NCI-H2107 (cell line): Measurements from ENCODE around the gene S100A4.
"Not testable (repeated sequence)": the region's sequence is repeated elsewhere in the genome, so short reads cannot be mapped to it uniquely, and the experiment has no call there.

Experiments
- DNase-seq: peaks from one replicate; lab custom pipeline; 2025; lab: John Stamatoyannopoulos, UW

S100A4 gene

GRCh38 chr1:153533689-153534201 lies 11.9 kb downstream of the S100A4 start:
- DNase-seq, result peak; percentile 48

GRCh38 chr1:153532769-153533599 lies 12.6 kb downstream of the S100A4 start:
- peak; percentile 96 for DNase-seq

- no peak for DNase-seq
Observed at GRCh38 chr1:153532181-153532580, 13.4 kb downstream of the S100A4 start.

GRCh38 chr1:153531638-153532037 lies 14.0 kb downstream of the S100A4 start:
- DNase-seq, result no peak

- DNase-seq, result no peak
Observed at GRCh38 chr1:153527683-153528040, 17.9 kb downstream of the S100A4 start.

- no peak for DNase-seq
Observed at GRCh38 chr1:153527023-153527682, 18.5 kb downstream of the S100A4 start.

- DNase-seq, result no peak
Observed at GRCh38 chr1:153526132-153526543, 19.5 kb downstream of the S100A4 start.

GRCh38 chr1:153525088-153525728 lies 20.4 kb downstream of the S100A4 start:
- no peak for DNase-seq

GRCh38 chr1:153522353-153523048 lies 23.1 kb downstream of the S100A4 start:
- DNase-seq, result not testable (repeated sequence)

- not testable (repeated sequence) for DNase-seq
Observed at GRCh38 chr1:153521808-153522207, 23.8 kb downstream of the S100A4 start.

- no peak for DNase-seq
Observed at GRCh38 chr1:153520818-153521476, 24.7 kb downstream of the S100A4 start.

- not testable (repeated sequence) for DNase-seq
Observed at GRCh38 chr1:153520137-153520691, 25.4 kb downstream of the S100A4 start.

- DNase-seq, result no peak
Observed at GRCh38 chr1:153519242-153519641, 26.4 kb downstream of the S100A4 start.

- DNase-seq, result no peak
Observed at GRCh38 chr1:153515504-153516394, 29.9 kb downstream of the S100A4 start.

- no peak for DNase-seq
Observed at GRCh38 chr1:153513666-153514065, 31.9 kb downstream of the S100A4 start.

- DNase-seq, result no peak
Observed at GRCh38 chr1:153513023-153513422, 32.6 kb downstream of the S100A4 start.

GRCh38 chr1:153510984-153511410 lies 34.6 kb downstream of the S100A4 start:
- DNase-seq, result peak; percentile 57

GRCh38 chr1:153509729-153510354 lies 35.8 kb downstream of the S100A4 start:
- DNase-seq, result no peak

GRCh38 chr1:153509036-153509435 lies 36.6 kb downstream of the S100A4 start:
- DNase-seq, result no peak
